Ishikawa (cell line): ENCODE measurements around the gene MPC2.

Experiments
- CEBPB ChIP-seq: IDR thresholded peaks from 2 replicates; pipeline ENCODE4 v1.6.1; 2012
- CREB1 ChIP-seq: IDR thresholded peaks from 2 replicates; pipeline ENCODE4 v1.6.1; 2012; ENCODE audit warnings: low read depth
- EGR1 ChIP-seq: IDR thresholded peaks from 2 replicates; pipeline ENCODE4 v1.6.1; 2012
- EP300 ChIP-seq: IDR thresholded peaks from 2 replicates; pipeline ENCODE4 v1.6.1; 2012; ENCODE audit warnings: borderline replicate concordance
- FOXM1 ChIP-seq: IDR thresholded peaks from 2 replicates; pipeline ENCODE4 v1.6.1; 2012; ENCODE audit warnings: low read depth, borderline replicate concordance
- NFIC ChIP-seq: IDR thresholded peaks from 2 replicates; pipeline ENCODE4 v1.6.1; 2012
- RAD21 ChIP-seq: IDR thresholded peaks from 2 replicates; pipeline ENCODE4 v1.6.1; 2012; ENCODE audit warnings: low read depth
- REST ChIP-seq: IDR thresholded peaks from 2 replicates; pipeline ENCODE4 v1.6.1; 2012; ENCODE audit warnings: low read depth, mild to moderate bottlenecking
- TAF1 ChIP-seq: IDR thresholded peaks from 2 replicates; pipeline ENCODE4 v1.6.1; 2012; ENCODE audit warnings: low read depth, mild to moderate bottlenecking
- TCF12 ChIP-seq: IDR thresholded peaks from 2 replicates; pipeline ENCODE4 v1.6.1; 2012; ENCODE audit warnings: low read depth
- TEAD4 ChIP-seq: IDR thresholded peaks from 2 replicates; pipeline ENCODE4 v1.6.1; 2012
- USF1 ChIP-seq: IDR thresholded peaks from 2 replicates; pipeline ENCODE4 v1.6.1; 2012
- YY1 ChIP-seq: IDR thresholded peaks from 2 replicates; pipeline ENCODE4 v1.6.1; 2012; ENCODE audit warnings: low read depth
- ZBTB7A ChIP-seq: IDR thresholded peaks from 2 replicates; pipeline ENCODE4 v1.6.1; 2012; ENCODE audit warnings: low read depth
- TF ChIP-seq, protein P1 (sequence below): IDR thresholded peaks from 2 replicates; pipeline ENCODE4 v1.6.1; 2012

MPC2 gene

DNA sequence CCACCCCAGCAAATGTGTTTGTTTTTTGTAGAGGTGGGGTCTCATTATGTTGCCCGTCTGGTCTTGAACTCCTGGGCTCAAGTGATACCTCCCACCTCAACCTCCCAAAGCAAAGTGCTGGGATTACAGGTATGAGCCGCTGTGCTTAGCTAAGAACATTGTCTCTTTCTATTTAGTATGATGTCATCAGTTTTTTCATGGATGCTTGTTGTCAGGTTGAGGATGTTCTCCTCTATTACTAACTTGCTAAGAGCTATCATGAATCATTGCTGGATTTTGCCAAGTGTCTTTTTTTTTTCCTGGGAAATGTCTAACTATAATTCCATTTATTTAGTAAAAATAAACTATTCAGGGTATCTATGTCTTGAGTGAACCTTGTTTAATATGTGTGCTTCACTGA is 19.0 kb upstream of the MPC2 start:
- TF ChIP-seq FOXM1 = no peak
- TF ChIP-seq NFIC = no peak
- no peak for TF ChIP-seq EP300
- TF ChIP-seq, protein P1, sequence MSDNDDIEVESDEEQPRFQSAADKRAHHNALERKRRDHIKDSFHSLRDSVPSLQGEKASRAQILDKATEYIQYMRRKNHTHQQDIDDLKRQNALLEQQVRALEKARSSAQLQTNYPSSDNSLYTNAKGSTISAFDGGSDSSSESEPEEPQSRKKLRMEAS = no peak
- no peak for TF ChIP-seq RAD21
- TF ChIP-seq ZBTB7A = no peak
- no peak for TF ChIP-seq YY1
- TF ChIP-seq REST = no peak
- no peak for TF ChIP-seq EGR1
- no peak for TF ChIP-seq USF1
- TF ChIP-seq TCF12 = no peak
- TF ChIP-seq TEAD4 = no peak

GRCh38 chr1:167950569-167950968 is 13.7 kb upstream of the MPC2 start:
- TF ChIP-seq FOXM1 (no peak), CREB1 (no peak), TAF1 (no peak), REST (no peak), TEAD4 (no peak), EP300 (no peak), YY1 (no peak), ZBTB7A (no peak), TCF12 (no peak), USF1 (no peak)
- TF ChIP-seq, protein P1 = no peak

GRCh38 chr1:167949785-167950184 is 12.9 kb upstream of the MPC2 start:
- TF ChIP-seq CEBPB (no peak), TEAD4 (no peak), CREB1 (no peak), NFIC (no peak), USF1 (no peak), TAF1 (no peak), YY1 (no peak), FOXM1 (no peak), TCF12 (no peak), EGR1 (no peak), RAD21 (no peak), REST (no peak), EP300 (no peak)
- TF ChIP-seq, protein P1 = no peak

DNA sequence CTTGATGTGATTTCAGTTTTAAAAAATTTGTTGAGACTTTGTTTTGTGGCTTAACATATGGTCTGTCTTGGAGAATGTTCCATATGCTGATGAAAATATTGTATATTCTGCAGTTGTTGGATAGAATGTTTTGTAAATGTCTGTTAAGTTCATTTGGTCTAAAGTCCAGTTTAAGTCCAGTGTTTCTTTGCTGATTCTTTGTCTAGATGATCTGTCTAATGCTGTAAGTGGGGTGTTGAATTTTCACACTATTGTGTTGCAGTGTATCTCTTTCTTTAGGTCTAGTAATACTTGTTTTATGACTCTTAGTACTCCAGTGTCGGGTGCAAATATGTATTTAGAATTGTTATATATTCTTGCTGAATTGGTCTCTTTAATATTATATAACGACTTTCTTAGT is 10.9 kb upstream of the MPC2 start:
- TF ChIP-seq NFIC = no peak
- TF ChIP-seq REST = no peak
- TF ChIP-seq CEBPB = no peak
- TF ChIP-seq, protein P1 = no peak
- no peak for TF ChIP-seq TAF1
- TF ChIP-seq EGR1 = no peak
- TF ChIP-seq YY1 = no peak
- TF ChIP-seq TEAD4 = no peak
- TF ChIP-seq ZBTB7A = no peak
- no peak for TF ChIP-seq TCF12
- TF ChIP-seq RAD21 = no peak
- no peak for TF ChIP-seq FOXM1
- no peak for TF ChIP-seq CREB1
- no peak for TF ChIP-seq EP300
- TF ChIP-seq USF1 = no peak
